HS-5 (cell line): ENCODE measurements around the gene NTRK1.

Source experiments
- DNase-seq: peaks from one replicate; pipeline ENCODE4 v3.0.0-alpha.2; 2012; ENCODE audit warnings: low read depth

NTRK1 gene

GRCh38 chr1:156898161-156898566 lies 37.5 kb downstream of the NTRK1 start:
- DNase-seq = no peak

GRCh38 chr1:156898971-156899664 lies 38.5 kb downstream of the NTRK1 start:
- no peak for DNase-seq

- DNase-seq = no peak
Observed at GRCh38 chr1:156899956-156900718, 39.5 kb downstream of the NTRK1 start.

- DNase-seq = no peak
Observed at GRCh38 chr1:156900896-156901589, 40.4 kb downstream of the NTRK1 start.

- no peak for DNase-seq
Observed at GRCh38 chr1:156901590-156901900, 40.9 kb downstream of the NTRK1 start.

GRCh38 chr1:156901966-156902915 lies 41.6 kb downstream of the NTRK1 start:
- no peak for DNase-seq

- no peak for DNase-seq
Observed at GRCh38 chr1:156903328-156904091, 42.8 kb downstream of the NTRK1 start.

GRCh38 chr1:156904187-156904959 lies 43.7 kb downstream of the NTRK1 start:
- no peak for DNase-seq

GRCh38 chr1:156905176-156905575 lies 44.5 kb downstream of the NTRK1 start:
- no peak for DNase-seq

- no peak for DNase-seq
Observed at GRCh38 chr1:156905651-156906050, 45.0 kb downstream of the NTRK1 start.

- DNase-seq = no peak
Observed at GRCh38 chr1:156906206-156906906, 45.7 kb downstream of the NTRK1 start.

GRCh38 chr1:156908541-156908940 lies 47.9 kb downstream of the NTRK1 start:
- no peak for DNase-seq

GRCh38 chr1:156908955-156909354 lies 48.3 kb downstream of the NTRK1 start:
- no peak for DNase-seq

GRCh38 chr1:156909671-156910070 lies 49.0 kb downstream of the NTRK1 start:
- no peak for DNase-seq

GRCh38 chr1:156910309-156910782 lies 49.7 kb downstream of the NTRK1 start:
- no peak for DNase-seq

- DNase-seq = no peak
Observed at GRCh38 chr1:156911577-156912298, 51.1 kb downstream of the NTRK1 start.

- no peak for DNase-seq
Observed at GRCh38 chr1:156912310-156912709, 51.6 kb downstream of the NTRK1 start.

- DNase-seq = no peak
Observed at GRCh38 chr1:156912861-156913808, 52.5 kb downstream of the NTRK1 start.
